Vein endothelial cell (primary cell): ENCODE results near the gene NEU2. TPM values are rescaled to one million over a fixed set of nuclear protein-coding genes. Genes with fewer than 3 reads are reported as not detected.

Source experiments
- total RNA-seq: library from RNA; depleted of rRNA; stranded (reverse); fragments of >200 nt; gene quantifications from 2 replicates; pipeline ENCODE4 v1.2.3, GENCODE V29; 2012

NEU2 gene
- not detected in 2 replicates for total RNA-seq

DNA sequence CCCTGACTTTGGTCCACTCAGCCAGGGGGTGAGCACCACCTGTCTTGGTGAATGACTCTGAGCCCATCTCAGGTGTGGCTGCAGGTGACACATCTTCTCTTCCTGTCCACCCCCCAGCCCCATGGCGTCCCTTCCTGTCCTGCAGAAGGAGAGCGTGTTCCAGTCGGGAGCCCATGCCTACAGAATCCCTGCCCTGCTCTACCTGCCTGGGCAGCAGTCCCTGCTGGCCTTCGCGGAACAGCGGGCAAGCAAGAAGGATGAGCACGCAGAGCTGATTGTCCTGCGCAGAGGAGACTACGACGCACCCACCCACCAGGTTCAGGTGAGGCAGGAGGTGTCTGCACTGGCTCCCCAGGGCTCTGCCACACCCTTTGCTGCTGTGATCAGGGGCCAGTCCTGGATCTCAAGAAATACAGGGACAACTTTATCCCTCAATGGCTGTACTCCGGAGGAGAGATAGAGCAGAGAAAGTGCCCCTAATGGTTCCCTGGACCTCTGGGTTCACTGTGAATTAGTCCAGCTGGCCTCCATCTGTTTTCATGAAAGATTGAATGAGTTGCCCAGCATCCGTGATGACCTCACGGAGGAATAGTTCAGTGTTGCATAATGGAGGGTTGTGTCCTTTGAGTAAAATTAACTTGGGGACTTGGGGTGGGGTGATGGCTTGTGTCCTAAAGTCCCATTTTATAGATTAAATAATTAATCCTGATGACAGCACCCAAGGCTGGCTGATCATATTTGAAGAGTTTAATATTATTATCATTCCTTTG, at the start of gene NEU2:
TSS of gene NEU2 (plus strand) at position 122 of the 770 bp plus-strand sequence. CDS start at position 122, 0 bp downstream.

DNA sequence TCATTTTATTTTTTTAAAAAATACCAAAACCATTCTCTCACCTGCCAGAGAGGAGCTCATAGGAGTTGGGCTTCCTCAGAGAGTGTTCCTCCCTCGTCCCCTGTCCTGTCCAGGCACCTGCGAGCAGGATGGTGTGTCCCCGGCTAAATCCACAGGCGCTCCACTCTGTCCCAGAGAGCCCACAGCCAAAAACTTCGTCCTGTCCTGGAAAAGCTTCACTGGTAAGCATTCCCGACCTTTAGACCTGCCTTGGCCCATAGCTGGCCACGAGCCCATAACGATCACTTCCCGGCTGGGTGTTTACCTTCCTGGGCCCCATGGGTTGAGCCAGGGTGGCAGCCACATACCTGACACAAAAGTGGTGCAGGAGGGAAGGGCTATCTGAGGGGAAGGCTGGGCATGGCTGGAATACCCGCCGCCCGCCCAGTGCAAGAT, 19.4 kb upstream of the NEU2 start, which contains the start of gene NGEF:
TSS of gene NGEF (minus strand) at position 230 of the 435 bp plus-strand sequence. CDS start 38,366 bp downstream, outside the sequence.

DNA sequence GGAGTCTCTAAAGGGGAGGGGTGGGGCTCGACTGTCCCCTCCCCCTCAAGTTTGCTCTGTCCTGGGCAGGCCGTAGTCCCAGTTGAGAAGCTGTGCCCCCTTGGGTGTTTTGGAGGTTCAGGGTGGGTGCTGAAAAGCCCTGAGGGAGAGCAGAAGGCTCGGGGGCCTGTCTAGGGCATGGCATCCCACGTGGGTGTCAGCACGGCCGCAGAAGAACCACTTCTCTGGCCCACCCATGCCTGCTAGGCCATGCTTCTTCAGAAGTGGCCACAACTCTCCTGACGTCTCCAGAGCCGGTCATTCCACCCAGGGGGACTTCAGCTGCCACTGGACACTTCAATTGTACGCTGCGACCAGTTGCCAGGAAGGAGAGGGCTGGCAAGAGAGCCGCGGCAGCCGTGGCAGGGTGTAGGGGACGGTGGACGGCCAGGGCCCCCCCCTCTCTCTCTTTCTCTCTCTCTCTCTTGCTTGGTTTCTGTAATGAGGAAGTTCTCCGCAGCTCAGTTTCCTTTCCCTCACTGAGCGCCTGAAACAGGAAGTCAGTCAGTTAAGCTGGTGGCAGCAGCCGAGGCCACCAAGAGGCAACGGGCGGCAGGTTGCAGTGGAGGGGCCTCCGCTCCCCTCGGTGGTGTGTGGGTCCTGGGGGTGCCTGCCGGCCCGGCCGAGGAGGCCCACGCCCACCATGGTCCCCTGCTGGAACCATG, 27.5 kb downstream of the NEU2 start, which contains the start of gene INPP5D:
TSS of gene INPP5D (plus strand) at position 546 of the 704 bp plus-strand sequence. CDS start at position 683, 137 bp downstream.

Other genes with a start within 250 kb of the NEU2 start
- gene SNORC, start 162.4 kb upstream of the NEU2 start, total RNA-seq: 0.65 and 1.3 TPM in 2 replicates
- gene NGEF, start 19.4 kb upstream of the NEU2 start, total RNA-seq: 0.10 TPM in 1 of 2 replicates, not detected in the other
- gene INPP5D, start 27.7 kb downstream of the NEU2 start, total RNA-seq: 26.1 and 34.3 TPM in 2 replicates
- 29.7 and 36.7 TPM in 2 replicates for gene ATG16L1, start 219.0 kb downstream of the NEU2 start, total RNA-seq